ENCODE measurements around the gene ONECUT2. TPM values are rescaled to one million over a fixed set of nuclear protein-coding genes. Genes with fewer than 3 reads are reported as not detected.

The ONECUT2 gene
- total RNA-seq, 1 donor from 2014 or later: 0.06 TPM

DNA sequence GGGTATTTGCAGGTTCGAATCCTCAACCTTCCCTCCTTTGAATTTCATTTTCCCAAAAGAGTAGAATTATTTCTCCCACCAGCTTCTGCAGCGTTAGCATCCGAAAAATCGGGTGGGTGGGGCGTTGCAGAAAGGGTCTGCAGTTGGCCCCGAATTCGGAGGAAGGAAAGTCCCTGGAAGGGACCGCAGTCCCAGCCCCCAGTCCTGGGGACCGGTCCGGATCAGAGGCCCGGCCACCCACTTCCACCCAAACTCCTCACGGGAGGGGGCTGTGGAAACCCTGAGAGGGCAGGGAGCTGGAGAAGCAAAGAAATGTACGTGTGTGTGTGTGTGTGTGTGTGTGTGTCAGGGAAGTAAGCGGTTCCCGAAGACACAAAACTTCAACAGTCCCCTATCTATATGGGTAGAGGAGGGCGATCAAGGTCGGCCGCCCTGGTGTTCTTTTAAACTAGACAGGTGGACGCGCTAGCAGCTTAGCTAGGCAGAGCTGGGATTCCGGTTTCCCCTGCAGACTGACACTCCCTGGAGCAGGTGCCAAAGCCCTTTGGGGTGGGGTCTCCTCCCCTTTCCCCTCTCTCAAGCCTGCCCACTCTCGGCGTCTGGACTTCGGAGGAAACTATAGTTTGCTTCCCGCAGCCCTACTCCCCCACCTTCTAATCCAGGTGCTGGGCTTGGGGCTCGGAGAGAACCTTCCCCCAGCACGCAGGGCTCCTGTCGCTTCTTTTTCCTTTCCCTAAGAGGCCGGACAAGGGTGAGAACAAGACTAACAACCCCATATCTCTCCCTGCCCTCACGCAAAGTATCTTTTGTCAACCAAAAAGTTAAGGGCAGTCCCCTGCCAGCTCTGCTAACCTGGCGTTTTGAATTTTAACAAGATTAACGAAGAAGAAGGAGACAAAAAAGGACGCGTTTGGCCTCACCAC is 4.8 kb upstream of the ONECUT2 start:
- Histone ChIP-seq H3K27ac (no peak overlapping the region), H3K4me2 (peak overlapping the region; percentile 69), H3F3A (ENCODE audit: low read depth) (peaks cover 57% of the 10 kb centered on the region), H3K79me2 (ENCODE audit: low read depth) (no peaks in the 10 kb centered on the region), H3K27me3 (peaks cover 100% of the 10 kb centered on the region), H3K4me1 (peaks cover 44% of the 10 kb centered on the region), H4K20me1 (ENCODE audit: low read depth) (peaks cover 50% of the 10 kb centered on the region), H3K4me3 (peak overlapping the region; percentile 43), H2AFZ (replicated peaks) (no peak overlapping the region), H3K9ac (no peak overlapping the region), H3K9me3 (ENCODE audit: low read depth) (no peaks in the 10 kb centered on the region), H3K36me3 (no peaks in the 10 kb centered on the region)
- H3K27me3 Mint-ChIP-seq (ENCODE audit: insufficient read depth, low read depth): peaks cover 77% of the 10 kb centered on the region
- no peaks in the 10 kb centered on the region for H3K36me3 Mint-ChIP-seq
- peaks cover 4% of the 10 kb centered on the region for H3K9me3 Mint-ChIP-seq
- DNase-seq (ENCODE audit: low spot score): peak; percentile 73
- H3K4me1 Mint-ChIP-seq: peaks cover 35% of the 10 kb centered on the region
- TF ChIP-seq EZH2 (IDR thresholded peaks at IDR 0.05) (no peak), EZH2phosphoT487 (IDR thresholded peaks at IDR 0.05) (peak; percentile 20)
- TF ChIP-seq, protein P1, sequence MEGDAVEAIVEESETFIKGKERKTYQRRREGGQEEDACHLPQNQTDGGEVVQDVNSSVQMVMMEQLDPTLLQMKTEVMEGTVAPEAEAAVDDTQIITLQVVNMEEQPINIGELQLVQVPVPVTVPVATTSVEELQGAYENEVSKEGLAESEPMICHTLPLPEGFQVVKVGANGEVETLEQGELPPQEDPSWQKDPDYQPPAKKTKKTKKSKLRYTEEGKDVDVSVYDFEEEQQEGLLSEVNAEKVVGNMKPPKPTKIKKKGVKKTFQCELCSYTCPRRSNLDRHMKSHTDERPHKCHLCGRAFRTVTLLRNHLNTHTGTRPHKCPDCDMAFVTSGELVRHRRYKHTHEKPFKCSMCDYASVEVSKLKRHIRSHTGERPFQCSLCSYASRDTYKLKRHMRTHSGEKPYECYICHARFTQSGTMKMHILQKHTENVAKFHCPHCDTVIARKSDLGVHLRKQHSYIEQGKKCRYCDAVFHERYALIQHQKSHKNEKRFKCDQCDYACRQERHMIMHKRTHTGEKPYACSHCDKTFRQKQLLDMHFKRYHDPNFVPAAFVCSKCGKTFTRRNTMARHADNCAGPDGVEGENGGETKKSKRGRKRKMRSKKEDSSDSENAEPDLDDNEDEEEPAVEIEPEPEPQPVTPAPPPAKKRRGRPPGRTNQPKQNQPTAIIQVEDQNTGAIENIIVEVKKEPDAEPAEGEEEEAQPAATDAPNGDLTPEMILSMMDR (IDR thresholded peaks at IDR 0.05): no peak
- H3K4me3 Mint-ChIP-seq: peak overlapping the region; percentile 62
- H3K27ac Mint-ChIP-seq: no peak overlapping the region

DNA sequence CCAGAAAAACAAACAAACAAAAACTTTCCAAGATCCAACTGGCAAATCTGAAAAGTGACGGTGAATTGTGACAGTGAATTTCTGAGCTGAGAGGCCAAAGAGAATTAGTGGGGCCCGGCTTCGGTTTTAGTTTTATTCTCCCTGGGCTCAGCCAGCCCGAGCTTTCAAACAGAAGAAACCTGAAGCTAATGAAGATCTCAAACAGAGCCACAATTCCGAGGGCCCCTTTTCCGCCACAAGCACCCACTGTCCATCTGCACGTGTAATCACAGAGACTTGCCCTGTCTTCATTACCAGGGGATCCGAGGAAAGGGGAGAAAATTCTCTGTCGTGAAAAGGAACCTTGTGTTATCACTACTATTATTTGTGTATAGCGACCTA is 4.2 kb upstream of the ONECUT2 start:
- H3K4me3 ChIP-seq: peak overlapping the region; percentile 43
- H3K27ac Mint-ChIP-seq: no peak overlapping the region
- DNase-seq (ENCODE audit: low spot score): peak; percentile 49

DNA sequence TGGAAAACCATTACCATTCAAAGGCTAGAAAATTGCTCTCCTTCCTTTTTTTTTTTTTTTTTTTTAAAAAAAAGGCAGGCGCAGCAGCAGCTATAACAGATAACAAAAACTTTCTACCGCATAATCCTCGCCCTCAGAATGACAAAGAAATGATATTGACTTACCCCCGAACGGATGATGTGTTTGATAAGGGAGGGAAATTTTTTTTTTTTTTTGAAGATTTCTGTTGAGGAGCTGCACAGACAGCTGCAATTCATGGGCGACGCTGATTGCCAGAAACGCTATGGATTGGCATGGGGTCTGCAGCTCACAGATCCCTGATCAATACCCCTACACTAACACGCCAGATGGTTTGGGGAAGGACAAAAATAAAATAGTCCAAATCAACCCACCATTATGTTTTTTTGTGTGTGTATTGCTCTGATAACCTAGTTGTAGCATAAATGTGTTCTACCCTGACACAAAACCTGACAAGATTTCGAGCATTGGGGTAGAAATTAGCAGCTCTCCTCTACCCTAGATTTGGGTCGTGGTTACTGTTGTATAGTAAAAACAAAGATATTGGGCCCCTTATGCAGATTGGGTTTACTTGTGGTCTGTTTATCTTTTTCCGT is 3.6 kb upstream of the ONECUT2 start:
- peaks cover 57% of the 10 kb centered on the region for H4K20me1 ChIP-seq (ENCODE audit: low read depth)
- no peaks in the 10 kb centered on the region for H3K79me2 ChIP-seq (ENCODE audit: low read depth)
- peaks cover 57% of the 10 kb centered on the region for H3F3A ChIP-seq (ENCODE audit: low read depth)
- H3K9ac ChIP-seq: no peak overlapping the region
- peaks cover 44% of the 10 kb centered on the region for H3K4me1 ChIP-seq
- peaks cover 75% of the 10 kb centered on the region for H3K27me3 Mint-ChIP-seq (ENCODE audit: insufficient read depth, low read depth)
- H3K27ac Mint-ChIP-seq: no peak overlapping the region
- peaks cover 4% of the 10 kb centered on the region for H3K9me3 Mint-ChIP-seq
- peaks cover 100% of the 10 kb centered on the region for H3K27me3 ChIP-seq
- no peak overlapping the region for H2AFZ ChIP-seq (replicated peaks)
- peak overlapping the region; percentile 69 for H3K4me2 ChIP-seq
- no peak overlapping the region for H3K4me3 ChIP-seq
- no peak overlapping the region for H3K27ac ChIP-seq
- no peaks in the 10 kb centered on the region for H3K36me3 Mint-ChIP-seq
- H3K36me3 ChIP-seq: no peaks in the 10 kb centered on the region
- no peak for TF ChIP-seq EZH2phosphoT487 (IDR thresholded peaks at IDR 0.05)
- no peak for TF ChIP-seq EZH2 (IDR thresholded peaks at IDR 0.05)
- TF ChIP-seq, protein P1 (IDR thresholded peaks at IDR 0.05): no peak
- no peak for DNase-seq (ENCODE audit: low spot score)
- peak overlapping the region; percentile 73 for H3K4me3 Mint-ChIP-seq
- peaks cover 39% of the 10 kb centered on the region for H3K4me1 Mint-ChIP-seq
- no peaks in the 10 kb centered on the region for H3K9me3 ChIP-seq (ENCODE audit: low read depth)

More for the DNA sequence above, 4.2 kb upstream of the ONECUT2 start:
- peaks cover 57% of the 10 kb centered on the region for H3F3A ChIP-seq (ENCODE audit: low read depth)
- TF ChIP-seq EZH2 (IDR thresholded peaks at IDR 0.05) (no peak), EZH2phosphoT487 (IDR thresholded peaks at IDR 0.05) (peak; percentile 16)
- peaks cover 100% of the 10 kb centered on the region for H3K27me3 ChIP-seq
- H3K9ac ChIP-seq: no peak overlapping the region
- H3K36me3 ChIP-seq: no peaks in the 10 kb centered on the region
- H3K9me3 Mint-ChIP-seq: peaks cover 4% of the 10 kb centered on the region
- peaks cover 51% of the 10 kb centered on the region for H4K20me1 ChIP-seq (ENCODE audit: low read depth)
- H3K79me2 ChIP-seq (ENCODE audit: low read depth): no peaks in the 10 kb centered on the region
- H3K9me3 ChIP-seq (ENCODE audit: low read depth): no peaks in the 10 kb centered on the region
- peaks cover 36% of the 10 kb centered on the region for H3K4me1 Mint-ChIP-seq
- H3K4me1 ChIP-seq: peaks cover 44% of the 10 kb centered on the region
- no peak overlapping the region for H2AFZ ChIP-seq (replicated peaks)
- no peaks in the 10 kb centered on the region for H3K36me3 Mint-ChIP-seq
- H3K27ac ChIP-seq: no peak overlapping the region
- H3K4me2 ChIP-seq: peak overlapping the region; percentile 69
- peaks cover 78% of the 10 kb centered on the region for H3K27me3 Mint-ChIP-seq (ENCODE audit: insufficient read depth, low read depth)
- H3K4me3 Mint-ChIP-seq: peak overlapping the region; percentile 29

Measured in neural progenitor cell (in vitro differentiated cells).